ENCODE measurements around the gene SLC25A25. TPM values are rescaled to one million over a fixed set of nuclear protein-coding genes. Genes with fewer than 3 reads are reported as not detected.
"Not testable (repeated sequence)": the region's sequence is repeated elsewhere in the genome, so short reads cannot be mapped to it uniquely, and the experiment has no call there.

The SLC25A25 gene
- total RNA-seq, 2 donors from 2014 or later, result 22.9 to 35.2 TPM

DNA sequence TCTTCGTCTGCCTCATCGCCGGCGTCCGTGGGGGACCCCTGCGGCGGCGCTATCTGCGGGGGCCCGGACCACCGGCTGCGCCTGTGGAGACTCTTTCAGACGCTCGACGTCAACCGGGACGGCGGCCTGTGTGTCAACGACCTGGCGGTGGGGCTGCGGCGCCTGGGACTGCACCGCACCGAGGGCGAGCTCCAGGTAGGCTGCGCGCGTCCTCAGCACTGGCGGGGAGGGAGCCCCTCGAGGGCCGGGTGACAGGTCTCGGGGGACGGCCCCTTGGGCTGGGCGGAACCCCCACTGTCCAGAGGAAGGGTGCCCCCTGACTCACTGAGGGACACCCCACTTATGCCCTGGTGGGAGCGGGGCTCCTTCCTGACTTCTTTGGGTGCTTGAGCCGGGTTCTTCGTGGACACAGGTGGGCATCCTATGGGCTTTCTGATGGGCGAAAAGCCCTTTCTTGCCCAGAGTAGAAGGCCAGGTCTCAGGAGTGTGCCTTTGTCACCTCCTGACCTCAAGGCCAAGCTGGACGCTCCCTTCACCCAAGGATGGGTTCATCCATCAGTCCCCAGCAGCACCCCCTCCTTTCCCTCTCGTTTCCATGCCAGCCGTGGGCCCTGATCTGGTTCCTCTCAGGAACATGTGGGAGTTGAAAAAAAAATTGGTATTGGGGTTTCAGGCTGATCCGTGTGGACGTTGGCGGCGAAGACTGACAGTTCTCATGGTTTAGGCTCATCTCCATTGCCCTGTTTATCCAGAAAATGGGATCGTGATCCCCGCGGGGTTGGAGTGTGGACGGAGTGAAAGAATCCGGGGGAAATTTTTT, 564 bp downstream of the SLC25A25 start:
- DNase-seq (ENCODE audit: low spot score), result no peak
- intact Hi-C loops (cut with DNase I), result no loop called here

- DNase-seq (ENCODE audit: low spot score), result no peak
- intact Hi-C loops (cut with DNase I), result no loop called here
These were observed 2.8 kb downstream of the SLC25A25 start for GRCh38 chr9:128070874-128071273.

GRCh38 chr9:128071475-128071874, 3.4 kb downstream of the SLC25A25 start:
- DNase-seq (ENCODE audit: low spot score); intact Hi-C loops (cut with DNase I): not testable (repeated sequence)

GRCh38 chr9:128072144-128073021, 4.4 kb downstream of the SLC25A25 start:
- DNase-seq (ENCODE audit: low spot score), result peak; percentile 95
- intact Hi-C loops (cut with DNase I), result no loop called here

GRCh38 chr9:128073253-128073886, 5.3 kb downstream of the SLC25A25 start:
- intact Hi-C loops (cut with DNase I), result no loop called here
- no peak for DNase-seq (ENCODE audit: low spot score)

- intact Hi-C loops (cut with DNase I), result no loop called here
- no peak for DNase-seq (ENCODE audit: low spot score)
These were observed 9.9 kb downstream of the SLC25A25 start for GRCh38 chr9:128077847-128078503.

DNA sequence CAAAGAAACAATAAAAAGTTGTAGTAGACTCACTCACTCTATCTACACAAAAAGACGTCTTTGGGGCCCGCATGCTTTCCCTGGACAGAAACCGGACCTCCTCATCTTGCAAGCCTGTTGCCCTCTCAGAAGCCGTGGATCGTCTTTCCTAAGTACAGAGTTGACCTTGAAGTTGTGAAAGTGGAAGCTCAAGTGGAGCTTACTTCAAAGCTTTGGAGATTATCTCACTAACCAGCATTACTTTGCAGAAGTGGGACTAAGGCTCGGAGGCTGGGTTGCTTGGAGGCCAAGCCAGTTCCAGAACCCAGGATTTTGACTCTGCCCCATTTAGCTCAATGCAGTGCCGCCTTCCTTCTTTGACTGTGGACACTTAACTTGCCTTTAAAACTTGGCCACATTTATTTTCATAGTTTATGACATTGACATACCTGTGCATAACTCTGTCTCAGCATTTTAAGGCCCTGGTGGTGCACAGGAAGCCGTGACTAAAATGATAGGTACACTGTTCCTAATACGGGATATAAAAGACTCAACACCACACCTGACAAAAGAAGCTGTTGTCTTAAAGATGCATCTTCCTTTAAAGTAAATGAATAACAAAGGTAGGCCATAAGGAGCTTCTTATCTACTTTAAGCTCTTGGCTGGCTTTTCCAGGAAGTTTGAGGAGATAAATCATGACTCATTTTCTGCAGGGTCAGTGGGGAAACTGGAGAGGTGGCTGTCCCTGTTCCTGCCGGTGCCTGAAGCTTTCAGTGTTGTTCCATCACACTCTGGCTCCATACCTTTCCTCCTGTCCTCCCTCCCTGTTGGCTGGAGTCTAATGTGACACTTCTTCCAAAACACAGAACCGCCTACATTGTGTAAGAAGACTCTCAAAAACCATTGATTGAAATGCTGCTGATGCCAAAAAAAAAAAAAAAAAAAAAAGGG, 10.7 kb downstream of the SLC25A25 start:
- intact Hi-C loops (cut with DNase I), result no loop called here
- DNase-seq (ENCODE audit: low spot score), result no peak

GRCh38 chr9:128080206-128080605, 12.2 kb downstream of the SLC25A25 start:
- DNase-seq (ENCODE audit: low spot score), result no peak
- intact Hi-C loops (cut with DNase I), result no loop called here

DNA sequence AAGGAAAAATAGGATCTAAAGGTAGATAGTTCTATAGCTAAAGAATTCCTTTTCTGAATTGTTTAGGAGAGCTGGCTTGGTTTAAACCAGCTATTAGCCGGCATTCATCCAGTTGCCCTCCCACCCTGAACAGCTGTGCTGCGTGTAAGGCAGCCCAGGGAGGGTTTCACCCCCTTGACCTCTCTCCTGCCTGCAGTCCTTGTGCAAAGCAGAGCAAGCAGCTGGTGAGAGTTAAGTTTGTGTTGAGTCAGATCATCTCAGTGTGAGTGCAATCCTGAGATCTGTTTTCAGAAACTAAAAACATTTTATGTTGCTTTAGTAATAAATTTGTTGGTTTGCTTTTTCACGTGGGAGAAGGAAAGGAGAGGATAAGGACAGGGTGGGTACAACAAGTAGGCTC, 13.0 kb downstream of the SLC25A25 start:
- intact Hi-C loops (cut with DNase I), result no loop called here
- no peak for DNase-seq (ENCODE audit: low spot score)

GRCh38 chr9:128082151-128082550, 14.1 kb downstream of the SLC25A25 start:
- DNase-seq (ENCODE audit: low spot score), result no peak
- intact Hi-C loops (cut with DNase I), result no loop called here

DNA sequence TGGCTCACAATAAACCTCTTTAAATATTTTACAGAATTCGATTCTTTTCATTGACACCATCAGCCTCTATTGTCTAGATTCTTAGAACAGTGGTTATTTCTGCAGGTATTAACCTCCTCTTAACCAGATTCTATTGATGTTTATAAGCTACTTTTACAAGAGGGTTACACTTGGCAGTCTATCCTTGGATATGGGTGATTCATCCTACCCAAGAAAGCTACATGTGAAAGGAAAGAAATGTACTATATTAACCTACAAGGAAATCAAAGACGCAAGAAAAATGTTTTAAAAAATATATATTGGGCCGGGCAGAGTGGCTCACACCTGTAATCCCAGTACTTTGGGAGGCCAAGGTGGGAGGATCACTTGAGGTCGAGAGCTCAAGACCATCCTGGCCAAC, 16.7 kb downstream of the SLC25A25 start:
- DNase-seq (ENCODE audit: low spot score), result no peak
- intact Hi-C loops (cut with DNase I), result no loop called here

DNA sequence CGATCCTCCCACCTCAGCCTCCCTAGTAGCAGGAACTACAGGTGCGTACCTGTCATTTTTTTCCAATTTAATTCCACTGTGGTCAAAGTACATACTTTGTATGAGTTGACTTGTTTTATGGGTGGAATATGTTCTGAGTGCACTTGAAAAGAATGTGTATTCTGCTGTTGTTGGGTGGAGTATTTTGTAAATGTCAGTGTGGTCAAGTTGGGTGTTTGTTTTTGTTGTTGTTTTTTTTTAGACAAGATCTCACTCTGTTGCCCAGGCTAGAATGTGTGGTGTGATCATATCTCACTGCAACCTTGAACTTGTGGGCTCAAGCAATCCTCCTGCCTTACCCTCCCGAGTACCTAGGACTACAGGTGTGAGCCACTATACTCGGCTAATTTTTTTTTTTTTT, 17.9 kb downstream of the SLC25A25 start:
- intact Hi-C loops (cut with DNase I), result no loop called here

DNA sequence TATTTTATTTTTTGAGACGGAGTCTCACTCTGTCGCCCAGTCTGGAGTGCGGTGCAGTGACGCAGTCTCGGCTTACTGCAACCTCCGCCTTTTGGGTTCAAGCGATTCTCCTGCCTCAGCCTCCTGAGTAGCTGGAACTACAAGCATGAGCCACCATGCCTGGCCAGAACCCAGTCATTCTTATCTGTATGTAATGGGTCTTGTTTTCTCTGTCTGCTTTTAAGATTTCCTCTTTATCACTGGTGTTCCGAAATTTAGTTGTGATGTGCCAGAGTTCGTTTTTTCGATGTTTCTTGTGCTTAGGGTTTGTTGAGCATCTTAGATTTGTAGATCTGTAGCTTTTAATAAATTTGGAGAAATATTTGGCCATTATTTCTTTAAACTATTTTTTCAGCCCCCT, 19.2 kb downstream of the SLC25A25 start:
- intact Hi-C loops (cut with DNase I), result no loop called here
- no peak for DNase-seq (ENCODE audit: low spot score)

More for the DNA sequence above, 17.9 kb downstream of the SLC25A25 start:
- DNase-seq (ENCODE audit: low spot score), result no peak

GRCh38 chr9:128088253-128088945, 20.4 kb downstream of the SLC25A25 start:
- intact Hi-C loops (cut with DNase I), result no loop called here
- DNase-seq (ENCODE audit: low spot score), result no peak

DNA sequence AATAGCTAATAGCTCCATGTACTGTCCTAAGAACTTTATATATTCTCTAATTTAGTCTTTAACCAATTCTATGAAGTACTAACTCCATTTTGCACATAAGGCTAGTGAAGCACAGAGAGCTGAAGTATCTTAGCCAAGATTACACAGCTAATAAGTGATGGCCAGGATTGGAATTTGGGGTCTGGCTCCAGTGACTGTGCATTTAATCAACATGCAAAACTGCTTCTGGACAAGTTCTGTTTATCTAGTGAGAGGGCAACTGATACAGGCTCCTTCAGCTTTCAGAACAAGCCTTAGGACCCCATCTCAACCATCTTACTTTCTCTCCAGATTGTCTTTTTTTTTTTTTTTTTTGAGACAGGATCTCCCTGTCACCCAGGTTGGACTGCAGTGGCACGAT, 21.3 kb downstream of the SLC25A25 start:
- no peak for DNase-seq (ENCODE audit: low spot score)
- intact Hi-C loops (cut with DNase I), result no loop called here

GRCh38 chr9:128091144-128091543, 23.1 kb downstream of the SLC25A25 start:
- intact Hi-C loops (cut with DNase I), result no loop called here

DNA sequence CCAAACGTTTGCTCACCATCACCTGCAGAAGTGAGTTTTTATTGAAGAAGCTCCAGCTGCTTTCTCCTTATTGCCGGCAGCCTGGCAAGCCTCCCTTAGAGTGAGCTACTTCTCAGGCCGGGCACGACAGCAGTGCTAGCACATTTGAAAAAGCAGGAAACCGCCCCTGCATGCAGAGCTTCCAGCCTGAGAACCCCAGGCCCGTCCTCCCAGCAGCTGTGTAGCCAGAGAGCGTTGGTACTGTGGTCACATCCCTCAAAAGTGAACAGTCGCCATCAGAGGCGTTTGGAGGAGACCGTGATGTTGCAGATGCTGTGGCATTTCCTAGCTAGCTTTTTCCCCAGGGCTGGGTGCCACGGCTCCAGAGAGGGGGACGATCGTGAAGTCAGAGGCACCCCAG, 23.5 kb downstream of the SLC25A25 start:
- DNase-seq (ENCODE audit: low spot score), result no peak
- intact Hi-C loops (cut with DNase I), result no loop called here

More at GRCh38 chr9:128091144-128091543, 23.1 kb downstream of the SLC25A25 start:
- peak; percentile 92 for DNase-seq (ENCODE audit: low spot score)

Measured in posterior vena cava (tissue), 2 donors.